Nephron (organoid): ENCODE results near the gene MAFG.
"Not testable (repeated sequence)": the region's sequence is repeated elsewhere in the genome, so short reads cannot be mapped to it uniquely, and the experiment has no call there.

Experiments
- H3K27ac Mint-ChIP-seq, 3 experiments: 2 replicates each; pipeline ENCODE4 v1.8.0; 2020; ENCODE audit warnings: mixed read lengths in 3 of 3, mild to moderate bottlenecking in 2 of 3, moderate library complexity in 1 of 3
- H3K27me3 Mint-ChIP-seq: 2 replicates; pipeline ENCODE4 v1.8.0; 2021; ENCODE audit warnings: low read depth, mild to moderate bottlenecking, moderate library complexity, mixed read lengths
- H3K36me3 Mint-ChIP-seq: 2 replicates; pipeline ENCODE4 v1.8.0; 2020; ENCODE audit warnings: low read depth, mixed read lengths
- H3K4me1 Mint-ChIP-seq: 2 replicates; pipeline ENCODE4 v1.8.0; 2020; ENCODE audit warnings: mixed read lengths
- H3K4me3 Mint-ChIP-seq, 3 experiments: 2 replicates each; pipeline ENCODE4 v1.8.0; 2020; ENCODE audit warnings: mild to moderate bottlenecking in 3 of 3, mixed read lengths in 3 of 3, moderate library complexity in 2 of 3
- H3K9me3 Mint-ChIP-seq: 2 replicates; pipeline ENCODE4 v1.8.0; 2020; ENCODE audit warnings: mixed read lengths
- TF ChIP-seq, protein P1 (sequence below), 3 experiments: fragments of 200-600 bp; sonication (generic); IDR thresholded peaks; one replicate each; pipeline ENCODE4 v1.5.0; 2021; ENCODE audit warnings: antibody characterized with exemption in 3 of 3; ENCODE audit not compliant: unreplicated experiment in 3 of 3

The MAFG gene

DNA sequence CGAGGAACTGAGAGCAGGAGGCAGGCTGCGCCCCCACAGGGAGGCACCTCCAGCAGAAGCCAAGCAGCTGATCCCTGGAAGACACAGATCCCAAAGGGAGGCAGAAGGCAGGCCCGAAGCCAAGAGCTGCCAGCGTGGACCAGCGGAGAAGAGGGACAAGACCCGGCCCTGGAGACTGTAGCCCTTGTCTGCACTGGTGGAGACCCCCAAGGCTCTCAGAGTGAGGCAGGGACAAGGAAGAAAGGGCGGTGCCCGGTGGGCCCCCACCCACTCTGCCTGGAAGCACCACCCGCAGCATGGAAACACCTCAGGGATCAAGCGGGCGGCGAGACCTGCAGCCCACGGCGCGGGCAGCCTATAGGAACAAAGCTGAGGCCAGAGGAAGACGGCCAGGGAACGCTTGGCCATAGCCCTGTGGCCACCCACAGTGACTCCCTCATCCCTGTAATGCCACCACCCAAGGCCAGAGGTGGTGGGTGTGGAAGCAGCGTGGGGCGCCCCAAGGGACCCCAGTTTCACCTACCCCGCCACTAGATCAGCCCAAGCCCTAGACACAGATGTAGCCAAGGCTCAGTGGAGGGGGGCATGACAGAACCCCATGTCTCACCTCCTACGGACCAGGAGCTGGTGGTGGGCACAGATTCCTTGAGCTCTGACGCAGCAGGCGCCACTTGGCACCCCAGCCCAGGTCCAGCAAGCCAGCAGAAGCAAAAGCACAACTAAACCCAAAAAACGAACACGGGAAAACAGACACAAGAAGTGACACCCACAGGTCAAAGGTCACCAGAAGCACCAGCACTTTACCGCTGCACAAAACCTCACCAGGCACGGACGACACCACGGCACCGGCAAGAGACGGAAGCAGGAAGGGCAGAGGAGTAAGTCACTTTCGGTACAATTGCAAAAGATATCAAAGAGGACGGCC, 6.7 kb downstream of the MAFG start:
- TF ChIP-seq, protein P1, sequence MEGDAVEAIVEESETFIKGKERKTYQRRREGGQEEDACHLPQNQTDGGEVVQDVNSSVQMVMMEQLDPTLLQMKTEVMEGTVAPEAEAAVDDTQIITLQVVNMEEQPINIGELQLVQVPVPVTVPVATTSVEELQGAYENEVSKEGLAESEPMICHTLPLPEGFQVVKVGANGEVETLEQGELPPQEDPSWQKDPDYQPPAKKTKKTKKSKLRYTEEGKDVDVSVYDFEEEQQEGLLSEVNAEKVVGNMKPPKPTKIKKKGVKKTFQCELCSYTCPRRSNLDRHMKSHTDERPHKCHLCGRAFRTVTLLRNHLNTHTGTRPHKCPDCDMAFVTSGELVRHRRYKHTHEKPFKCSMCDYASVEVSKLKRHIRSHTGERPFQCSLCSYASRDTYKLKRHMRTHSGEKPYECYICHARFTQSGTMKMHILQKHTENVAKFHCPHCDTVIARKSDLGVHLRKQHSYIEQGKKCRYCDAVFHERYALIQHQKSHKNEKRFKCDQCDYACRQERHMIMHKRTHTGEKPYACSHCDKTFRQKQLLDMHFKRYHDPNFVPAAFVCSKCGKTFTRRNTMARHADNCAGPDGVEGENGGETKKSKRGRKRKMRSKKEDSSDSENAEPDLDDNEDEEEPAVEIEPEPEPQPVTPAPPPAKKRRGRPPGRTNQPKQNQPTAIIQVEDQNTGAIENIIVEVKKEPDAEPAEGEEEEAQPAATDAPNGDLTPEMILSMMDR (IDR thresholded peaks at IDR 0.05; ENCODE audit: unreplicated experiment in 3 of 3): no peak
- Mint-ChIP-seq H3K9me3 (no peaks in the 10 kb centered on the region), H3K27ac (peak overlapping the region in 2 of 3 experiments; percentile 32 to 67), H3K36me3 (peaks cover 21% of the 10 kb centered on the region), H3K27me3 (peaks cover 4% of the 10 kb centered on the region), H3K4me3 (peak overlapping the region in 2 of 3 experiments; percentile 37 to 51), H3K4me1 (peaks cover 23% of the 10 kb centered on the region)

DNA sequence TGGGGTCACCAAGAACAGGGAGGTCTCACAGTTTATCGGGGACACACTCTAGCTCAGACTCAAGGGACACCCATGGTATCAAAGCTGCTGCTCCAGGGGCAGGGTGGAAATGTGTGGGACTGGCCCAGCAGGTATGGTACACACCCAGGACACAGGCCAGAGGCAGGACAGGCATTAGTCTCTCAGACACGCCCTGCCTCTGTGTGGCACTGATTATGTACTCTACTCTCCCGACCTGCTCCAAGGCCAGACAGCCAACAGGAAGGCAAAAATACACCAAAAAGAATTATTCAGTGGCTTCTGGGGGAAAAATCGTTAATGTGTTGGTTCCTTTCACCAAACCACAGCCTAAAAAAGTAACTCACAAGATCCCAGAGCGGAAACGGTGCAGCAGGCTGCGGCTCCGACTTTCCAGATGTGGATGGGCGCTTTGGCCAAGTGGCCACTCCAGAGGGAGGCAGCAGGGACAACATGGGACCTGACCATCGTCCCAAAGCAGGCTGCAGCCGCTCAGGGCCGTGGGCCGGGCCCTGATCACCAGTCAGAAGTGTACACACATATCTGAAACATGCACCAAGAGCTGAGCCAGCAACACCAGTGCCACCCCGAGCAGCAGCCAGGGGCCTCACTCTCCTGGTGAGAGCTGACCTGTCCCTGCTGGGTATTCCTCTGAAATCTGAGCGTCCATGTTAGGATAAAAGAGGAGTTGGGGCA, 8.5 kb downstream of the MAFG start:
- Mint-ChIP-seq H3K4me1 (peaks cover 17% of the 10 kb centered on the region), H3K36me3 (peaks cover 24% of the 10 kb centered on the region), H3K27ac (no peak overlapping the region), H3K27me3 (peaks cover 4% of the 10 kb centered on the region), H3K4me3 (peak overlapping the region; percentile 85 to 88 (median 87)), H3K9me3 (no peaks in the 10 kb centered on the region)
- TF ChIP-seq, protein P1 (IDR thresholded peaks at IDR 0.05; ENCODE audit: unreplicated experiment in 3 of 3): no peak

DNA sequence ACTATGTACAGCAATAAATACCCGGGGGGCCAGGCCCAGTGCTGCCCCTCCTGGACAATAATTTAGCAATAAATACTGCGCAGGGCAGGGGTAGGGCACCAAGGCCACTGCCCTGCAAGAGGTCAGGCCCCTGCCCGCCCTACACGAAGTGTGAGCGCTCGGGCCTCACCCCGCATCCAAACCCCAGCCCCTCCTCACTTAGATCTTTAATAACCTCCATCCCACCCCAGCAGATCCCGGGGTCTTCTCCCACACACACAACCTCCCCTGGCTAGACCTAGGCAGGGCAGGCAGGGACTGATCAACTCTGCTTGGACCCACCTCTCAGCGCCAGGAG, 9.2 kb downstream of the MAFG start:
- H3K27ac Mint-ChIP-seq, H3K9me3 Mint-ChIP-seq, H3K27me3 Mint-ChIP-seq: not testable (repeated sequence)
- Mint-ChIP-seq H3K36me3 (peaks cover 27% of the 10 kb centered on the region), H3K4me3 (peak overlapping the region; percentile 85 to 88 (median 87)), H3K4me1 (peaks cover 14% of the 10 kb centered on the region)

DNA sequence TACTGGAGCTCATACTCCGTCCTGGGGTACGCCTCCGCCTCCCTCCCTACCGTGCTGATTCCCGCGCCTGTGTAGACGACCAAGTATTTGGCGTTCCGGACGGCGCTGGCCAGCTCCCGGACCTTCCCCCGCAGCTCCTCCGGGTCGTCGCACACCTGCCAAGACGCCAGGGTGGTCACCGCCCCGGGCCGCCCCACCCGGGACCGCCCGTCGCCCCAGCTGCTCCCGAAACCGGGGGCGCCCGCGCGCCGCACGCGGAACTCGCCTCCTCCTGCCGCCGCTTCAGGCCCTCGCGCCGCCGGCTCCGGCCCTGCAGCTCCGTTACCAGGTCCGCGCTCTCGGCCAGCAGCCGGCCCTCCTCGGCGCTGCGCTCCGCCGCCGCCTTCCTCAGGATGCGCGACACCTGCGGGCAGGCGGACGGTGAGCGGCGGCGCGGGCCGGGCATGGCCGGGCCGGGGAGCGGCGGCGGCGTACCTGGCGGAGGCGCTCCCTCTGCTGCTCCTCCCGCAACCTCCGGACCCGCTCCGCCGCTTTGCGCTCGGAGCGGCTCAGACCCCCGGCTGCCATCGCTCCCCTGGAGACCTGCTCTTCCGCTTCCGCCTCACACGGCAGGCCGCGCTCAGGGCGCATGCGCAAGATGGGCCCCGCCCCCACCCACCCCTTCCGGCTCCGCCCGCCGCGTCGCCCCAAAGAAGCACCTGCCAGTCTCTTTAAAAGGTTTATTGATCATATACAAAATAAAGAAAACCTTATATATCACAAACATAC, 9.8 kb downstream of the MAFG start, which contains the start of gene SIRT7:
TSS of gene SIRT7 (minus strand) at position 612 of the 768 bp plus-strand sequence. CDS start at position 567, 45 bp downstream.
- Mint-ChIP-seq H3K36me3 (peaks cover 33% of the 10 kb centered on the region), H3K4me3 (peak within 1 kb of the TSS; percentile 85 to 88 (median 87)), H3K27me3 (peaks cover 4% of the 10 kb centered on the region), H3K27ac (peak within 1 kb of the TSS in 1 of 3 experiments; percentile 23), H3K4me1 (peaks cover 12% of the 10 kb centered on the region), H3K9me3 (no peaks in the 10 kb centered on the region)
- TF ChIP-seq, protein P1 (IDR thresholded peaks at IDR 0.05; ENCODE audit: unreplicated experiment in 3 of 3): peak in 1 of 3 experiments; percentile 17

DNA sequence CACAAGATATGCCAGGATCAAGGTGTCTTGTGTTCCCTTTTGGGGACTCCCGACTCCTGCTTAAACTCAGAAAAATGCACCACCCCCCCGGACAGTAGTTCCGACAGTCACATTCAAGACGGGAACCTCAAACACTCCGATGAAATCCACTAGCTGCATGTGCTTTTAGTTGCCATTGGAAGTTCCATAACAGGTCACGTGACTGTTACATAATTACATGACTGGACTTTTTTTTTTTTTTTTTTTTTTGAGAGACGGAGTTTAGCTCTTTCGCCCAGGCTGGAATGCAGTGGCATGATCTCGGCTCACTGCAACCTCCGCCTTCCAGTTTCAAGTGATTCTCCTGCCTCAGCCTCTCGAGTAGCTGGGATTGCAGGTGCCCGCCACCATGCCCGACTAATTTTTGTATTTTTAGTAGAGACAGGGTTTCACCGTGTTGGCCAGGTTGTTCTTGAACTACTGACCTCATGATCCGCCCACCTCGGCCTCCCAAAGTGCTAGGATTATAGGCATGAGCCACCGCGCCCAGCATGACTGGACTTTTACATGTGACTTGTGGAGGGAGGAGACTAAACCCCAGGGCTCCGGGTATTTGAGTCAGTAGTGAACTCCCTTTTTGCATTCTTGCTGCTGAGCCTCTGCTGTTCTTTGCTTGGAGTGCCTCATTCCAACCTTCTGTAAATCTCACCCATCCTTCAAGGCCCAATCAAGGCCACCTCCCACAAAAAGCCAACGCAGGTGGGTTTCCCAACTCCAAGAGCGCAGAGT, 11.1 kb downstream of the MAFG start:
- Mint-ChIP-seq H3K9me3 (no peaks in the 10 kb centered on the region), H3K36me3 (peaks cover 34% of the 10 kb centered on the region), H3K27me3 (peaks cover 4% of the 10 kb centered on the region), H3K4me3 (peak overlapping the region; percentile 78 to 80 (median 78)), H3K27ac (no peak overlapping the region), H3K4me1 (peaks cover 12% of the 10 kb centered on the region)
- TF ChIP-seq, protein P1 (IDR thresholded peaks at IDR 0.05; ENCODE audit: unreplicated experiment in 3 of 3): no peak
